GM21381 (cell line): ENCODE measurements around the gene PREX1.

Experiments used
- ATAC-seq: cut with Tn5 transposase; IDR thresholded peaks from one replicate; pipeline ENCODE4 v1.9.1; 2021; ENCODE audit warnings: mild to moderate bottlenecking, moderate library complexity; ENCODE audit not compliant: unreplicated experiment

PREX1 gene

DNA sequence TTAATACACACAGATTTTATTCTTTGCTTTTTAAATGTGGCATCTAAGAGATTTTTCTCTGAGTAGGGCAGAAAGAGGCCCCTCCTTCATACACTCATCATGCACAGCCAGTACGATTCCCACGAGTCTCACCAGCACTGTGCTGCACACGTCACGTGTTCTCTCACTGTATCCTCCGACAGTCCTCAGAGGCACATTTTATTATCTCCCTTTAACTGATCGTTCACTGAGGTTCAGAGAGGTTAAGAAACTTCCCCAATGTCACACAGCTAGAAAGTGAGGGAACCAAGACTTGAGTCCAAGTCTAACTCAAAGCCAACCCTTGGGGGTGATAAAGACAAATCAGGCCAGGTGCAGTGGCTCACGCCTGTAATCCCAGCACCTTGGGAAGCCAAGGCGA, 142.5 kb downstream of the PREX1 start:
- ATAC-seq = no peak

DNA sequence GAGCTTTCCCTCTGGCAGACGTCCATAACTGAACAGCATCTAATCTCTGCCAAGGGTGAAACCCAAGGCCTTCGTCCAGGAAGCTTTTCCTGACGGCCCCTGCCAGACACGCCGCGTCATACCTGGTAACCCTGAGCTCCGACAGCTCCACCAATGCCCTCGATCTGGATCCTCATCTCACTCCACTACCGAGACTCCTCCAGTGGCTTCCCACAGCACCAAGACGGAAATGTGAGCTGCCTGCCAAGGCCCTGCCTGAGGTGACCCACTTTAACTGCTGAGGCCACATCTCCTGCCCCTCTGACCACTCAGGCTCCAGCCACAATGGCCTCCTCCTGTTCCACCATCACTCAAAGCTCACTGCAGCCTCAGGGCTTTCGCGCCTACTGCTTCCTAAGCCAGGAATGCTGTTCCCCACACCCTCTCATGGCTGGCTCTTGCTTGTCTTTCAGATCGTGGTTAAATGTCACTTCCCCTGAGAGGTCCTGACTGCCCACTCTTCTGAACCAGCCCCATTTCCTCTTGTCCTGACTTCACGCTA, 143.2 kb downstream of the PREX1 start:
- no peak for ATAC-seq

DNA sequence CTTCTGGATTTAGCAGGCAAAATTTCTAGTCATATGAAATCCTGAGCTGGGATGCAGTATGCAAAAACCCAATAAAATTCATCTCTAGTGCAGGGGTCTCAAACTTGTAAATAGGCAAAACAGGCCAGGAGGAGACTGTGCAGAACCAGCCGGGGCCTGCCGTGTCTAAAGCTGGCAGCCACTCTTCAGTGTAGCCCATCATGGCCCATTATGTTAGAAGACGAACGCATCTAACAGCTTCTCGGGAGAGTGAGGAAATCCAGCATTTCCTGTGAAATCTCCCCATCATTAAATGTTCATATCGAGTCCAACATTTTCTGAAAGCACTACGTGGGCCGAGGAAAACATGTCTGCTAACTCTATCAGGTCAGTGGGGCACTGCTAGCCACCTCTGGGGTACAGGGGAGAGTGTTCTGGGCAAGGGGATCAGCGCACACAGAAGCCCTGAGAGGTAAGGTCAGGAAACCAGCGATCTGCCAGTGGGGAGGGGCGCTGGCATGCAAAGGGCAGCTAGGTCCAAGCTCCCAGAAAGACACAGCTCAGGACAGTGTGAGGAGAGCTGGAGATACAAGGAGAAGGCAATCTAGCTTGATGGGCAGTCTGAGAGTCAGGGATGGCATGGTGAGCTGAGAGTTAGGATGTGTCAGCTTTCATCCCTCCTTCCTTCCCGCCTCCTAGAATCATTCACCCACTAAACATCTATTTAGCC, 144.2 kb downstream of the PREX1 start:
- ATAC-seq = no peak

DNA sequence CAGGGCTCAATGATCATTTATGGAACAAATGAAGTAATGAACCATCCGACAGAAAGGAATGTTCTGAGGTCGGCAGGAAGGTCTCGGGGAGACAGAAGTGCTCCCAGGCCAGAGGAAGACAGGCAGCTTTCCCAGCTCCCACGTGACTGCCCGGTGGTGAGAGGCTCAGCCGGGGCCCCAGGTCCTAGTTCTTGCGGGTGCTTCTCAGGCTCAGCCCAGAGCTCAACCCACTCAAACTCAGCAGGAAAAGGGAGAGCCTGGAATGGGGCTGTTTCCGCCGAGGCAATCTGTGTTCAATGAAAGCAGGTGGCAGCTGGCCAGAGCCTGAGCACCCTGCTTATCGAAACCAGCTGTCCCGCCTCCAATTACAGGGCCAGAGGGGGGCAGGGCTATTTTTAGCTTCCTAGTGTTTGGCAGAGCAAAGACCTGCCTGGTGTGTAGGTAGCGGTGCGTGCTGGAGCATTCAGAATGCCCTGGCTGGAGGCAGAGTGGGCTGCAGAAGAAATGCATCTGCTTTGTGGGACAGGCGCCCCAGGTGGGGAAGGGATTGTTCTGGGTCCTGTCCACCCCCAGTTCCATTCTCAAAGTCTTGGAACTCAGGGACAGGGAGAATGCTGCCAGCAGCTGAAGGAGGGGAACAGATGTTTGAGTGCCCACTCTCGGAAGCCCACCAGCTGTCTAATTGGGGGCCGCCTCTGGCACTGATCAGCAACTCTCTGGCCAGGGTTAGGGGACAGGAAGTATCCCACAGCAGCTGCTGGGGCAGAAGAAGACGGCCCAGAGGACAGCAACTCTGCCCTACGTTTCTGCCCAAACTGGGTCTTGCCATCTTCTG, 145.1 kb downstream of the PREX1 start:
- no peak for ATAC-seq

DNA sequence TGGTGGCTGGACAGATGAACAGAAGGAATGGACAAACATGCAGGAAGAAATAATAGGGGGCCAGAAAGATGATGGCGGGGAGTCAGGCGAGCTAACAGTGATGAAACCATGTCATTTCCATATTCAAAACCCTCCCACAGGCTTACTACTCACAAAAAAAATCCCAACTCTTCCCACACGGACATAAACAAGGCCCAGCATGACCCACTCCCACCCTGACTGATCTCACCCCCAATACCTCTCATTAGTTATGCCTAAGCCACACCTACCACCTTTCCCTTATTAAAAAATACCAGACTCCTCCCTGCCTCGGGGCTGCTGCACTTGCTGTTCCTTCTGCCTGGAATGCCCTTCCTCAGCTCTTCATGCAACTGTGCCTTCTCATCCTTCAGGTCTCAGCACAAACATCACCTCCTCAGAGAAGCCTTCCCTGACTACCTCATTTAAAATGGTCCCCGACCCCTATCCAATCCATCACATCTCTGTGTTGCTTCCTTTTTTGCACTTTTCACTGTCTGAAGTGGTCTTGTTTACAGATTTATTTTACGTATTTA, 145.8 kb downstream of the PREX1 start:
- no peak for ATAC-seq

DNA sequence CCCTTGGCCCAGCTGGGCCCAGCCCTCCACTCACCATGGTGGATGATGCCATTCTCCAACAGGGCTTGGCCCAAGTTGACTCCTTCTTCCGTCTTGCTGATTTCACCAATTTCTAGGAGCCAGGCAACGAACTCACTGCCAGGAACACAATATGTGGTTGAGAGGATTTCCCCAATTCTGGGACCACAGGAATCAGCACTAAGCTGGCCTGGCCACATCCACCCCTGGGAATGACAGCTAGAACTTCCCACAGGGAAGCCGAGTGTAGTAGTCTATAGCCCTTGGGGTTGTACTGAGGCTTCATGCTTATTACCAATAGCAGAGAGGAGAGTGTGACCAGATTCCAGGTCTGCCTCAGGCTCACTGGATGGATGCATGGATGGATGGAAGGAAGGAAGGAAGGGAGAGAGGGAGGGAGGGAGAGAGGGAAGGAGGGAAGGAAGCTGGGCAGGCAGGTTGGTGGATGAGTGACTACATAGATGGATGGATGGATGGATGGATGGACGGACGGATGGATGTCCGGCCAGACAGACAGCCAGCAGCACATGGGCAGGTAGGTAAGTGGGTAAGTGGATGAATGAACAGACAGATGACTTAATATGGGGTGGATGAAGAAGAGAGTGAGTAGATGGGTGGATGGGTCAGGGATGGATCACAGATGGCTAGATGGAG, 146.5 kb downstream of the PREX1 start:
- no peak for ATAC-seq

DNA sequence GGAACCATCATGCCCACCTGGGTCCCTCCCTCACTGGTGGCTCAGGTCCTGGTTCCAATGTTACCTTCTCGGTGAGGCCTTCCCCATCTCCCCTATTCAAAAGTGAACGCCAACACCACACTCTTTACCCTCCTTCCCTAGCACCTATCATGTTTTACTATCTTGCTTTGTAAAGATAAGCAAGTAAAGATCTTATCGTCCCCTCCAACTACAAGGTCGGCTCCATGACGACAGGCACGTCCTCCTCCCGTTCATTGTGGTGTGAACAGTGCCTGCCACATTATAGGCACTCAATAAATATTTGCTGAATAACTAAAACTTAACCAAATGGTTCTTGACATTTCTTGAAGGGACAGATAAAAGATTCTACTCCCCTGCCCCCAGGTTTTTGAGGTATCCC, 147.1 kb downstream of the PREX1 start:
- no peak for ATAC-seq

DNA sequence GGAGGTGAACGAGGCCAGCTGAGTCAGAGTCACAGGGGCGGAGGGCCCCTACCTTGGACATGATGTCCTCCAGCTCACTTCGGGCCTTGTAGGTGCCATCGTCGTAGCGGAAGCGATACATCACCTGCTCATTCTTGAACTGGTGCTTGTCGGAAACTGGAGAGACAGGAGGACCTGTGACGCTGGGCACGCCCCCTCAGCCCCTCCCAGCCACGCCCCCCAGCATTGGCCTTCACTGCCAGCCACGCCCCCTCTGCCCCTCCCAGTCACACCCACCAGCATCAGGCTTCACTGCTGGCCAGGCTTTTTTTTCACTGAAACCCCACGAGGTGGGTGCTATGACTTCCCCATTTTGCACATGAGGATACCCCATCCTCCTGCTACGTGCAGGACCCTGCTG, 148.2 kb downstream of the PREX1 start:
- no peak for ATAC-seq

DNA sequence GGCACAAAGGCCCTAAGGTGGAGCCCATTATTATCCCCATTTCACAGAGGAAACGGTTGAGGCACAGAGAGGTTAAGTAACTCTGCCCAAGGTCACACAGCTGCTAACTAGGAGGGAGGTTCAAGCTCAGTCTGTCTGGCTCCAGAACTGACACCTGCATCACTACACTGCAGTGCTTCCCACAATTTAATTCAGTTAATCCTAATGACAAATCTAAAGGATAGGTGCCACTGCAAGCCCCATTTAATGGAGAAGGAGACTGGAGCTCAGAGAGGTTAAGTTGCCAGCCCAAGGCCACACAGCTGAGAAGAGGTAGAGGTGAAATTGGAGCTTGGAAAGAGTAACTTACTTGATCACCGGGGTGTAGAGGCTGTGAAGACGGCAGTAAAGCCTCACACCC, 148.8 kb downstream of the PREX1 start:
- ATAC-seq = no peak

DNA sequence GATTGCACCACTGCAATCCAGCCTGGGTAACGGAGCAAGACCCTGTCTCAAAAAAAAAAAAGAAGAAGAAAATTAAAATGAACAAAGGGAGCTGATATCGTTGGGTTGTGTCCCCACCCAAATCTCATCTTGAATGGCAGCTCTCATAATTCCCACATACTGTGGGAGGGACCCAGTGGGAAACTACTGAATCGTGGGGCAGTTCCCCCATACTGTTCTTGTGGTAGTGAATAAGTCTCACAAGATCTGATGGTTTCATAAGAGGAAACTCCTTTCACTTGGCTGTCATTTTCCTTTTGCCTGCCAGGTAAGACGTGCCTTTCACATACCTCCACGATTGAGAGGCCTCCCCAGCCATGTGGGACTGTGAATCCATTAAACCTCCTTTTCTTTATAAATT, 149.4 kb downstream of the PREX1 start:
- ATAC-seq = no peak

DNA sequence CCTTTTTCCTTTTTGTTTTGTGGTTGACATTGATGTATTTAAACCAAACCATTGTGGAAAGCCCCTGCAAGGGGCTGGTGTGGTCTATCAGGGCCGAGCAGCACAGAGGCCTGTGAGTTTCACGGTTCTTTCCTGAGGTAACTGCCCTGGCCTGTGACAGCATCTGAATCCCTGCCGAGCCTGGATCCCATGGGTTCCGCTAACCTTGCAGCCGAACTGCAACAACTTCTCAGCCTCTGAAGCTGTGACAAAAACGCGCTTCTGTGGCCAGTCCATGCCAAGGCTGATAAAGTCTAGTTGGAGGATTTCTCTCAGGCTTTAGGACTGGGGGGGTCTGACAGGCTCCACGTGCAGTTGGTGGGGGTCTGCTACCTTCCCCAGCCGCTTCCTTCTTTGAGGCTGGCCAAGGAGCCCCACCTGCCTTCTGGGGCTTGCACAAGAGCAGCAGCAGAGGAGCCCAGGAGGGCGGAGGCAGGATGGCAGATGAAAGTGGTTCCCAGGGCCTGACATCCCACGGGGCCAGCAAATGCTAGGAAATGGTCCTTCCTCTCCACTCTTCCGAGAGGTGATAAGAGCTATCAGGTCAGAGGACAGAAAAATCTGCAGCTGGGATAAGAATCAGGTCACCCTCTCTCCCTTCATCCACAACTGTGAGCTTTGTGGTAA, 150.9 kb downstream of the PREX1 start:
- ATAC-seq = no peak

DNA sequence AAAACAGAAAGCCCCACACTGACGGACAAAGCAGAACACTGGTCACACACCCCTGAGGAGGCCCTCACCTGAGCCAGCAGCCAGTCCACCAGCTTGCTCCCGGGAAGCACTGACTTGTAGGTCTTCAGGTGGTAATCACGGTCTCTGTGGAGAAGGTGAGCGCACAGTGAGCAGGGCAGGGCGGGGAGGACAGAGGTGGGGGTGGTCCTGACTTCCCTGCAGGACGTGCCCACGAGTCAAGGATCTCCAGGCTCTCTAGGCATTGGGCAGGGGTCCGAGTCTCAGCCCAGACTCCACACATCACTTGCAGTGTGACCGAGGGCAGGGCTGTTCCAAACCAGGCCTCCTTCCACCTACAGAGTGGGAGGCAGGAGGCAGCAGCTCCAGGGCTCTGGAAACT, 151.7 kb downstream of the PREX1 start:
- ATAC-seq = no peak

DNA sequence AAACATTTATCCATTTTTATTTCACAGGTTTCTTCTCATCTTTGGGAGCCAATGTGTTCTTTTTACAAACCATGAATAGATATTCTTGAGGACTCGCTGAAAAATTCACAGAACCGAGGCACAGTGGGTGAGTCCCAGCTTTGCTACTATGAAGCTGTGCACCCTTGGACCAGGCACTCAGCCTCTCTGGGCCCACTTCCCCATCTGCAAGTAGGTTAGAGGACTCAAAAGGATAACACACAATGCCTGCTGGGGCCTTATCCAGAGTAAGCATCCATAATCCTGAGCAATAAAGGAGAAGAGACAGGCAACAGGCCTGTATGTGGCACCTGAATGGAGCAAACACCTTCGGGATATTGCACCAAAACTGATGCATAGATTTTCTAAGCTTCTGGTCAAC, 153.3 kb downstream of the PREX1 start:
- no peak for ATAC-seq

DNA sequence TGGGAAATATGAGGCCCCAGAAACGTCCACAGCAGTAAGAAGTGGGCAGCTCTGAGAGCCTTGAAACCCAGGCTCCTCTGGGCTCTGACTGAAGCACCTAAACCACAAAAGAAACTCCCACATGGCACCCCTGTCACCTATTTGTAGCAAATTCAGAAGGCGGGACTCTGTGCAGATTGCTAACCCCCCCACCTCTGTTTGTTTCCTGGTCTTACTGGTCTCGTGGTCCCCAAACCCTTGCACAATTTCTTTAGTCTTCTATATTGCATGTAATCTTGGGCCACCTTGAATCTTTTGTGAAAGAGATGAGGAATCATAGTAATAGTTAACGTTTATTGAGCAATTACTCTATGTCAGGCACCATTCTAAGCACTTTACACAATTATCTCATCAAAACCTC, 154.3 kb downstream of the PREX1 start:
- no peak for ATAC-seq

DNA sequence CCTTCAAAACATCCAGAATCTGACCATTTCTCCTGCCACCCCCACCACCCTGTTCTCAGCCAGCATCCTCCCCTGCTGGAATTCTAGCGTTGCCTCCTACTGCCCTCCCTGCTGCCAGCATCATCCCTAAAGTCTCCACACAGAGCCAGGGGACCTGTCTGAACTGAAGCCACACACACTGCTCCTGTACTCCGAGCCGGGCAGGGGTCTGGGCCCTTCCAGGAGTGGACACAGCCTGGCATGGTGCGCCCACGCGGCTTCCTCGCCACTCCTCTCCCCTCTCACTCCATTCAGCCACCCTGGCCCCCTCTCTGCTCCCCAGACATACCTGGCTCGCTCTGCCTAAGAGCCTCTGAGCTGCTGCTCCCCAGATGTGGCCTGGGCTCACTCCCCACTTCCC, 155.5 kb downstream of the PREX1 start:
- no peak for ATAC-seq

DNA sequence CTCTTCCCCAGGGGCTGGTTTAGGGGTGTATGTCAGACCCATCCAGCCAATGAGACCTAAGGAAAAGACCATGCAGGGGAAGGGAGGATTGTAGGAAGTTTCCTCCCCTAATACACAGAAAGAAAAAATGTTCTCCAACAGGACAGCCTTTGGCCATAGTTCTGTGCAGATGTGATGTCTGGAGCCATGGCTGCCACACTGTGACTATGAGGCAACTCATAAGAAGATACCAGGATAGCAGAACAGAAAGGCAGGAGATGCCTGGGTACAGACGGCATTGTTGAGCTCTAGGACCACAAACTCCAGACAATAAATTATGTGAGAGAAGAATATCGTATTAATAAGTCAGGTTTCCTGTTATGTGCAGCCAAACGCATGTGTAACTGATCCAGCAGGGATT, 156.7 kb downstream of the PREX1 start:
- no peak for ATAC-seq

DNA sequence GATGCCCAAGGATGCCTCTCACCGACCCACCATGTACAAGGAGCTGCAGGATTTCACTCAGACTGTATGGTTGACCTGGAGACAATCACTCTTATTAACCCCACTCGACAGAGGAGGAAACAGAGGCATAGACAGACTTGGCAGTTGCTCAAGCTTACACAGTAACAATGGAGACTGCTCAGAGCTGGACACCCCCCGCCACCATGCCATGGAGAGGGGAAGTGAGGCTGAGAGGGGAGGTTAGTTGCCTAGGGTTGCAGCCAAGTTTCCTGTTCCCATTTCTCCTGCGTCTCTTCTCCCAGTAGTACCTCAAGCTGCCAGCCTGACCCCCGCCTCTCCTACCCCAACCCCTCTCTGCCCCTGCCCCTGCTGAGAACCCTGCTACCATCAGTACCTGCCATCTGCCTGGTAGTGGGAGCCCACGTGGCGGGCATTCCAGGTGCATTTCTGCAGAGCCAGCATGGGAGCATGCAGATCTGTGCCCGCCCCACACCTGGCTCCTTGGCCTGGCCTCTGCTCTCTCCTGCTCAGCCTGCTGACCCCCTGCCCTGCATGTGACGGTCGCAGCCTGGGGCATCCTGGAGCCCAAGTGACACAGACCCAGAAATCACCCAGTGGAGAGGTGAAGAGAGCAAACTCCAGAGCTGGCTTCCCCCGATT, 157.7 kb downstream of the PREX1 start:
- no peak for ATAC-seq

DNA sequence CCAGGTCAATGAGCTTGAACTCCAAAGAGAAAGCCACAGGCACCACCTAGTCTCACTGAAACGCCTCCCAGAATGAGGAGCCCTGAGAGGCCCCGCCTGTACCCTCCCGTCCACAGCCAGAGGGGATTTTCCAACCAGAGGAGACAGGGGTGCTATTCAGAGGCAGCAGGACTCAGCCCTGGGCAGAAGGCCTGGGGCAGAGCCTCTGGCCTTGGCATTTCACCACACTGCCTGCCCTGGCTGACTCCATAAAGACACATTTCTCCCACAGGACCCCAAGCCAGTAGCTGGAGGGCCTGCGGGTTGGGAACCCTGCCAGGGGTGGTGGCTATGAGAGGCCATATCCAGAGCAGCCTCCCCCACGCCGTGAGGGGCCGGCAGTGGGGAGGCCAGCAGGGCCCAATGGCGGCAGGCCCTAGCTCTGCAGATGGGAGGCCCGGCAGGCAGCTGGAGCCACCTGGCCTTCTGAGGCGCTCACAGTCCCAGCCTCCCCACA, 159.3 kb downstream of the PREX1 start:
- ATAC-seq = no peak

DNA sequence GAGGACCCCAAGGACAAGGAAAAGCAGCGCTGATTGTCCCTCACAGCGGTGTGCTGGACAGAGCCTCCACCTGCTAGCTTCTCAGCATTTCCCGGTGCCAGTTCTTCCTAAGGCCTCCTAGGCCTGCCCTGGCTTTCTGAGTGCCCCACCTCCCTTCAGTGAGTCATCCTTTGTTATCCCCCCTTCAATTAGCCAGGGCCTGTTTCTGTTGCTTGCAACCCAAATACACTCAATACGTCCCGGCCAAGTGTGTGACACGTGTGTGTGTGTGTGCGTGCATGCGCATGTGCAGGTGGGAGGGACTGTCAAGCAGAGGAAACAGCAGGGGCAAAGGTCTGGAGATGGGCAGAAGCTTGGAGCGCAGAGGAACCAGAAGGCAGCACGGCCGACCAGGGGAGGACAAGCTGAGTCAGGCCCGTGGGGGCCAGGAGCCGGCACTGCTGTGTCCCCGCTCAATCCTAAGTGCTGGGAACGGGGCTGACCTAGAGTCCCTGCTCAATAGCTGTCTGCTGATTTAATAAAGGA, 159.8 kb downstream of the PREX1 start:
- no peak for ATAC-seq

DNA sequence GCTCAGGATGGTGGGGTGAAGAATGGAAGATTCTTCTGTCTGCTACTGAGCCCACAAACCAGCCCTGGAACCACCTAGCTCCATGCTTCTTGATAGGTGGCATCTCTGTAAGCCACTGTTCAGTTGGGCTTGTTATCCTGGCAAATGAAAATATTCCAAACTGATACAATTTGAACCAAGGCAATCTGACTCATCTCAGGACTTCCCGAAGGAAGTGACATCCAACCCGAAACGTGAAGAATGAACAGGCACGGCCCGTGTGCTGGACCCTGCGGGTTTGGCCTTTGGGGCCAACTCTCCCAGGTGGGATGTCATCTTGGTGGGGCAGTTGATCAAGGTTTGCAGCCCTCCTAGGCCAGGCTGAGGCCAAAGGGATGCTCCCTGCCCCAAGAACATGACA, 160.3 kb downstream of the PREX1 start:
- no peak for ATAC-seq
